Vagina (tissue), 2 donors: Measurements from ENCODE around the gene MAML3. TPM values are rescaled to one million over a fixed set of nuclear protein-coding genes. Genes with fewer than 3 reads are reported as not detected.

Experiments
- DNase-seq, 2 donors: peaks; one replicate each; pipeline ENCODE4 v3.0.0-alpha.2; 2017; ENCODE audit errors: extremely low spot score in 2 of 2
- H3K27ac ChIP-seq: fragments of 200-600 bp; sonication (generic); one replicate; pipeline ENCODE4 v1.5.1; 2019
- H3K27me3 ChIP-seq: fragments of 200-600 bp; sonication (generic); one replicate; pipeline ENCODE4 v1.5.1; 2019
- H3K36me3 ChIP-seq, 2 donors: fragments of 200-600 bp; sonication (generic); one replicate each; pipeline ENCODE4 v1.5.1; 2017 to 2019
- H3K4me1 ChIP-seq: fragments of 200-600 bp; sonication (generic); one replicate; pipeline ENCODE4 v1.5.1; 2019
- H3K4me3 ChIP-seq, 2 donors: fragments of 200-600 bp; sonication (generic); 1 replicate in 1 of 2; 2 replicates in 1 of 2; pipeline ENCODE4 v1.5.1; 2016 to 2019
- H3K9me3 ChIP-seq: fragments of 200-600 bp; sonication (generic); one replicate; pipeline ENCODE4 v1.5.1; 2019
- POLR2A ChIP-seq, 2 donors: fragments of 450-650 bp; IDR thresholded peaks; one replicate each; pipeline ENCODE4 v1.6.1; 2017; ENCODE audit warnings: antibody characterized with exemption in 2 of 2, mild to moderate bottlenecking in 2 of 2, moderate library complexity in 2 of 2
- POLR2AphosphoS5 ChIP-seq, 2 donors: sonication (generic); formaldehyde crosslinking; IDR thresholded peaks; one replicate each; pipeline ENCODE4 v1.9.0; 2017; ENCODE audit warnings: antibody characterized with exemption in 2 of 2, mild to moderate bottlenecking in 2 of 2, low read depth in 1 of 2; ENCODE audit not compliant: insufficient read depth in 1 of 2
- intact Hi-C: fragments of 100-400 bp; cut with DNase I; formaldehyde crosslinking; loops from one replicate; pipeline ENCODE4 v1.15.1; 2023
- total RNA-seq: library from RNA; depleted of rRNA; stranded (reverse); fragments of >200 nt; gene quantifications from one replicate; pipeline ENCODE4 v1.2.3, GENCODE V29; 2016
- TF ChIP-seq, protein P1 (sequence below), 3 experiments: fragments of 450-650 bp in 2 of 3; fragments of 200-600 bp in 1 of 3; sonication (generic) in 1 of 3; IDR thresholded peaks; one replicate each; pipeline ENCODE4 v1.5.1; 2017 to 2019; ENCODE audit warnings: antibody characterized with exemption in 3 of 3, mild to moderate bottlenecking in 2 of 3, moderate library complexity in 2 of 3

MAML3 gene
- total RNA-seq, 1 donor from 2014 or later: 16.2 TPM

GRCh38 chr4:139783741-139784484 lies 370.1 kb downstream of the MAML3 start:
- Histone ChIP-seq H3K27ac (no peak overlapping the region), H3K4me1 (no peaks in the 10 kb centered on the region), H3K27me3 (no peaks in the 10 kb centered on the region), H3K9me3 (no peaks in the 10 kb centered on the region), H3K4me3 (no peak overlapping the region), H3K36me3 (no peaks in the 10 kb centered on the region)
- peak in 1 of 2 donors; percentile 27 for DNase-seq
- TF ChIP-seq, protein P1, sequence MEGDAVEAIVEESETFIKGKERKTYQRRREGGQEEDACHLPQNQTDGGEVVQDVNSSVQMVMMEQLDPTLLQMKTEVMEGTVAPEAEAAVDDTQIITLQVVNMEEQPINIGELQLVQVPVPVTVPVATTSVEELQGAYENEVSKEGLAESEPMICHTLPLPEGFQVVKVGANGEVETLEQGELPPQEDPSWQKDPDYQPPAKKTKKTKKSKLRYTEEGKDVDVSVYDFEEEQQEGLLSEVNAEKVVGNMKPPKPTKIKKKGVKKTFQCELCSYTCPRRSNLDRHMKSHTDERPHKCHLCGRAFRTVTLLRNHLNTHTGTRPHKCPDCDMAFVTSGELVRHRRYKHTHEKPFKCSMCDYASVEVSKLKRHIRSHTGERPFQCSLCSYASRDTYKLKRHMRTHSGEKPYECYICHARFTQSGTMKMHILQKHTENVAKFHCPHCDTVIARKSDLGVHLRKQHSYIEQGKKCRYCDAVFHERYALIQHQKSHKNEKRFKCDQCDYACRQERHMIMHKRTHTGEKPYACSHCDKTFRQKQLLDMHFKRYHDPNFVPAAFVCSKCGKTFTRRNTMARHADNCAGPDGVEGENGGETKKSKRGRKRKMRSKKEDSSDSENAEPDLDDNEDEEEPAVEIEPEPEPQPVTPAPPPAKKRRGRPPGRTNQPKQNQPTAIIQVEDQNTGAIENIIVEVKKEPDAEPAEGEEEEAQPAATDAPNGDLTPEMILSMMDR (IDR thresholded peaks at IDR 0.05): no peak
- TF ChIP-seq POLR2AphosphoS5 (IDR thresholded peaks at IDR 0.05; ENCODE audit: insufficient read depth in 1 of 2, low read depth in 1 of 2) (no peak), POLR2A (IDR thresholded peaks at IDR 0.05) (no peak)
- intact Hi-C loops: no loop called here

GRCh38 chr4:139782926-139783522 lies 371.0 kb downstream of the MAML3 start:
- no peaks in the 10 kb centered on the region for H3K4me1 ChIP-seq
- H3K9me3 ChIP-seq: no peaks in the 10 kb centered on the region
- no peaks in the 10 kb centered on the region for H3K36me3 ChIP-seq
- no peak overlapping the region for H3K27ac ChIP-seq
- peak in 1 of 2 donors; percentile 29 for DNase-seq
- TF ChIP-seq, protein P1 (IDR thresholded peaks at IDR 0.05): no peak
- TF ChIP-seq POLR2A (IDR thresholded peaks at IDR 0.05) (no peak), POLR2AphosphoS5 (IDR thresholded peaks at IDR 0.05; ENCODE audit: insufficient read depth in 1 of 2, low read depth in 1 of 2) (no peak)
- no peak overlapping the region for H3K4me3 ChIP-seq
- no peaks in the 10 kb centered on the region for H3K27me3 ChIP-seq
- intact Hi-C loops: no loop called here

DNA sequence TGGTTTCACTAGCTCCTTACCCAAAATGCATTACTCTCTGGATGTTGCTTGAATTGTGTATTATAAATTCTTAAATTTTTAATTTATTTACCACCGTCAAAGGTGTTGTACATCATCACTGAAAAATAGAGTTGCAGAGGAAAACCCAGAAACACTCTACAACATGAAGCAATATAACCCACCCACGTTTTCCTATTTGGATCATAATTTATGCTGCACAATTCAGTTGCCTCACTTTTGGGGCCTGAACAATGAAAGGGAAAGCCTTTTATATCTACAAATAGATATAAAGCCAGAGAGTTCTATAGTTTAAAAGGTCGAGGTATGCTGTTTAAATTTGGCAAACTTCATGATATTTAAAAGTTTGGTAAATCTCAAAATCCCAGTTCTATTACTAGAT lies 372.9 kb downstream of the MAML3 start:
- TF ChIP-seq, protein P1 (IDR thresholded peaks at IDR 0.05): no peak
- TF ChIP-seq POLR2A (IDR thresholded peaks at IDR 0.05) (no peak), POLR2AphosphoS5 (IDR thresholded peaks at IDR 0.05; ENCODE audit: insufficient read depth in 1 of 2, low read depth in 1 of 2) (no peak)
- H3K27ac ChIP-seq: no peak overlapping the region
- no peaks in the 10 kb centered on the region for H3K9me3 ChIP-seq
- H3K27me3 ChIP-seq: no peaks in the 10 kb centered on the region
- intact Hi-C loops: no loop called here
- H3K4me1 ChIP-seq: no peaks in the 10 kb centered on the region
- DNase-seq: no peak
- H3K36me3 ChIP-seq: no peaks in the 10 kb centered on the region
- no peak overlapping the region for H3K4me3 ChIP-seq

GRCh38 chr4:139779691-139780090 lies 374.3 kb downstream of the MAML3 start:
- Histone ChIP-seq H3K36me3 (no peaks in the 10 kb centered on the region), H3K4me3 (no peak overlapping the region), H3K27ac (no peak overlapping the region), H3K27me3 (no peaks in the 10 kb centered on the region), H3K4me1 (peaks cover 5% of the 10 kb centered on the region), H3K9me3 (no peaks in the 10 kb centered on the region)
- TF ChIP-seq, protein P1 (IDR thresholded peaks at IDR 0.05): no peak
- intact Hi-C loops: no loop called here
- peak in 1 of 2 donors; percentile 58 for DNase-seq

DNA sequence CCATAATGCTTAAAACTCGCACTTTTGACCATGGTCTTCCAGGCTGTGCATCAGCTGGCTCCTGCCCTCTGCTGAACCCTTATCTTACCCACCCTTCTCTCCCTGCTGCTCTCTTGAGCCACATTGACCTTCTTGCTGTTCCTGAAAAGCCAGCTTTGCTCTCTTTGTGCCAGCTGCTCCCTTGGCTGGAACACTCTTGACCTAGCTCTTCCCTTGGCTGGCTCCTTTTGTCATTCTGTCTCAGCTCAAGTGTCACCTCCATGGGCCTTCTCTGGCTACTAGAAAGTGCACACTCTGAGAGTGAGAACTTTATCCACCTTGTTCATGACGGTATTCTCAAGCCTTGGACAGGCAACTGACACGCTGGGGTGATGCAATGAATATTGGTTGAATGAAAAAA lies 376.2 kb downstream of the MAML3 start:
- H3K4me3 ChIP-seq: no peak overlapping the region
- peak in 1 of 2 donors; percentile 58 for DNase-seq

More for the DNA sequence above, 376.2 kb downstream of the MAML3 start:
- no peaks in the 10 kb centered on the region for H3K36me3 ChIP-seq
- no peaks in the 10 kb centered on the region for H3K27me3 ChIP-seq
- peaks cover 5% of the 10 kb centered on the region for H3K4me1 ChIP-seq
- H3K27ac ChIP-seq: no peak overlapping the region
- intact Hi-C loops: no loop called here
- no peak for TF ChIP-seq POLR2A (IDR thresholded peaks at IDR 0.05)
- TF ChIP-seq POLR2AphosphoS5 (IDR thresholded peaks at IDR 0.05; ENCODE audit: insufficient read depth in 1 of 2, low read depth in 1 of 2): no peak
- TF ChIP-seq, protein P1 (IDR thresholded peaks at IDR 0.05): no peak
- no peaks in the 10 kb centered on the region for H3K9me3 ChIP-seq
